Loucy (cell line): ENCODE data around the gene VEZF1.

Experiments used
- CTCF ChIP-seq: fragments of 200-600 bp; sonication (generic); conservative IDR thresholded peaks from 2 replicates; pipeline ENCODE4 v1.5.1; 2014; ENCODE audit warnings: mild to moderate bottlenecking, antibody characterized with exemption, low read length
- EZH2phosphoT487 ChIP-seq: fragments of 200-600 bp; IDR thresholded peaks from 2 replicates; pipeline ENCODE4 v1.6.1; 2018; ENCODE audit warnings: antibody characterized with exemption, mild to moderate bottlenecking, moderate library complexity, borderline replicate concordance

- TF ChIP-seq CTCF (no peak), EZH2phosphoT487 (no peak)
These were observed 2.4 kb downstream of the VEZF1 start for GRCh38 chr17:57985675-57985974.
